ENCODE results near the gene HOXD10.

The HOXD10 gene

DNA sequence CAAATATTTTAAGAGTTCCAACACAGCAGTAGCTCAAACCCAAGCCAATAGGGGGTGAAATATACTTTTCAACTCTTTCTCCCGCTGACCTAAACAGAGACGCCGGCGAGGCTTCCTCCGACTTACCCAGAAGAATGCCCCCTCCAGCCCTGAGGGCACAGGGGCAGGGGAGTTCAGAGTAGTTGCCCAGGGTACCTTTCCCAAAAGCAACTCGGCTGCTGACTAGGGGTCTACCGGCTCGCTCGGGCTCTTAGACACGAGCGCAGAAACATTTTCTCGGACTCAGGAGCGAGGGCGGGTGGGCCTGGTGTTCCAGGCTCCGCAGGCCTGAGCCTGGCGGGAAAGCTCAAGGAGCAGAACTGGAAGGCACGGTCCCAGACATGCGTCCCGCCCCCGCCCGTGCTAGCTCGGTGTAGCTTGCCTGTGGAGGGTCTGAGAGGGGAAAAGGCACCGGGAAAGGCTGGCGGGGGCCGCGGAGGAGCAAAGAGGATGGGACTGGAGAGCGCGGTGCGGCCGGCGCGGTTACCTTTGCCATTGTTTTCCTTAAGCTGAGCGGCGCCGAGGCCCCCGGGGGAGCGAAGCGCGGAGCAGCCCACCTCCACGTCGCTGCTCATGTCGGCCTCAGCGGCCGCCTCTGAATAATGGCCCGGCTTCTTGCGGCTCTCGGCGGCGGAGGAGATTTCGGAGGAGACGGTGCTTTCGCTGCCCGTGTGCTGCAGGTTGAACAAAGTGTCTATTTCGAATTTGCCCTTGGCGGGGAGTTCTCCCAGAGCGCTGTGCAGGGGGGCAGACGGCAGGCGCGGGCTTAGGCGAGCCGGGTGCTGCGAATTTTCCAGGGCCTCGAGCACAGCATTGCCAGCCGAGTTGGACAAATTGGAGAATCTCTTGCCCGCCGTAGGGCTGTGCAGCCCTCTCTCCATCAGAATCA is 33.5 kb upstream of the HOXD10 start:
- no peak for DNase-seq

DNA sequence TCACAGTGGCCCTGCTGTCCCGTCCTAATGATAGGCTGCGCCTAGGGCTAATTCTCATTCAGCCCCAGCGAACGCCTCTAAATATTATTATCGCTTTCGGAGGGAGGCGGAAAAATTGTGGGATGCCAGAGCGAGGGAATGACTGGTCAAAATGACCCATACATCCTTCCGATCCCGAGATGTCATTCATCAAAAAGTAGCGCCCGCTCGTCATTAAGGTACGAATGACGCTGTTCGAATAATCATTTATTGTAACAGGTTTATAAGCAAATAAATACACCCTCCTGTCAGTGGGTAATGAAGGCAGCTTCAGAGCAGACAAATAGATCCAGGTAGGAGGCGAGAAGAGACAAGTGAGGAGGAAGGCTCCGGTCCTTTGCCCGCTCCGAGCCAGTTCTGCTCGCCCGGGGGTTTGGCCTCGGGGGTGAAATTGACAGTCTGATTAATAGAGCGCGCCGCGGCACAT is 32.7 kb upstream of the HOXD10 start, which contains the start of gene EVX2:
Gene EVX2 (minus strand): TSS at position 167 of the 466 bp plus-strand sequence. CDS start 186 bp downstream, outside the sequence.
- no peak for DNase-seq

DNA sequence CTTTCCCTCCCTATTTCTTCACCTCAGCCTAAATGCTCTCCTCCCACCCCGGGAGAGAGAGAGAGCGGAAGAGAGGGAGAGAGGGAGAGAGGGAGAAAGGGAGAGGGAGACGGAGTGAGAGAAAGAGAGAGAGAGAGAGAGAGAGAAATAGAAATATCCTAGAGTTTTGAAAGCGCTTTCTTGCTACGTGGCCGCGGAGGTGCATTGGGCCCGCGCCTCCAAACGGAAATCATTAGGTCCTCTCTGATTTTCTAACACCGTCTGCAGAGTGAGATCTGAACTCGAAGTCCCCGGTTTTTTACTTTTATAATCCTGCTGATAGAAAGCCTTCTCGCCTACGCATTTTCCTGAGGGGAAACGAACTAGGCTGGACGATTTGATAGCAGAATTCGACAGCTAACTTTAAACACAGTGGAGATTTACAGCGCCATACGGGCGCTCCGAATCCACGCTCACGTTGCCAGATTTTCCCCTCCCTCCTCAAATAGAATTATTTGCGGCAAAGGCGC is 31.9 kb upstream of the HOXD10 start:
- DNase-seq: no peak

DNA sequence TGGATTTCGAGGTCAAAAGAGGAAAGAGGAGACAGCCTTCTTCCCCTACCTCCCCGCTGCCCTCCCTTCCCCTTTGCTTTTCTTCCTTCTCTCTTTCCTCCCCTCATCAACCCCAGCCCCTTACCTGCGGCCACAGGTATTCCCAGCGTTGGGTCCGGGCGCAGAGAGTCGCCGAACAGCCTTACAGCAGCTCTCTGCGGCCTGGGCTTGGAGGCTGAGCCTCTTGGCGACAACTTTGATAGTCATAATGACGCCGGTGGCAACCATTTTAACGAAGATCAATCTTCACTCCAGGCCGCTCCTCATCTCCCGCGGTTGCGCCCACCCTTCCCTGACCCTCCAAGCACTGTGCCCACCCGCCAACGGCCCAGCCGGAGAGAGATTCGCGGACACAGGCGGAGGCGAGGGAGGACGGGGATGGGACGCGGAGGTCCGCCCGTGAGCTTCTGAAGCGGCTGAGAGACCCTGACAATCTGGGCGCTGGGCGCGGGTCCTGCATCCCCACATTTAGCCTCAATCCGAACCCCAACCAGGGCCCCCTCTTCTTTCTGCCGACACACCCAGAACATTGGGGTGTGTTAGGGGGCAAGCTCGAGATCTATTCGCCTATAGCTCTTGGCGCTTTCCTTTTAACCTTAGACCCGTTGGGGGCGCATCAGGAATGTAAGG is 31.3 kb upstream of the HOXD10 start:
- no peak for DNase-seq

DNA sequence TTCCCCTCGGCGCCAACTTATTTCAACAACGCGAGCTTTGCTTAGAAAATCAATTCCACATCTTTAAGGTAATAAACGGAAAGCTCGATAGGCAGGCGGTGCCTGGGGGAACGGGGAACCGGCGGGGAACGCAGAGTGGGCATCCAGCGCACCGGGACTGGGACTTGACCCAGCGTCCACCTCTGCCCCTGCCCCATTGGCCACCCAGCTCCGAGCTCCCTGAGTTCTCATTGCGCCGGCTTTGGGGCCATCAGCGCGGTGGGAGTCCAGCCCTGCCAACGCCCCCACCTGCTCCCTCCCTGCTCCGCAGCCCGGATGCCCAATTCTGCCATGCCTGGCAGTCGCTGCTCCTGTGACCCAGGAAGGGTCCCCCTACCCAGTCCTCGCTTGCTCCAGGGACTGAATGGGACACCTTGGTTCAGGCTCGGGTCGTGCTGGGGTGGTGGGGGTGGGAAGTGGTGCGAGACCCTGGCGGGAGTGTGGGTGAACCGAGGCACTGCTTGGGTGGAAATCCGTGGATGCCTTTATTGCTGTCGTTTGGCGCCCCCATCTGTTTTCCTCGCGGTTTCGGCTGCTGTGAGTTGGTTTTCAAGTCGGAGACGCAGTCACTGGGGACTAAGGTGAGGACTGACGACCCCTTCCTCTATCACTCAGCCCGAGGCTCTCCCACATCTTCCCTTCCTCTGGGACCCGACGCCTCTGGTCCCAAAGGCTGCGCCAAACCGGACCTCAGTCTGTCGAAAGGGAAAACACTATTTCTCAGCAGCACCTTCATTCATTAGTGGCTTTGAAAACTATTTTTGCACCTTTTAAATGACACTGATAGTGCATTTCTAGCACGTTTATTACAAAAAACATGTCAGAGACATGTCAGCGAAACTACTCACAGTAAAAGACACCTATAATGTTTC is 30.5 kb upstream of the HOXD10 start:
- no peak for DNase-seq

DNA sequence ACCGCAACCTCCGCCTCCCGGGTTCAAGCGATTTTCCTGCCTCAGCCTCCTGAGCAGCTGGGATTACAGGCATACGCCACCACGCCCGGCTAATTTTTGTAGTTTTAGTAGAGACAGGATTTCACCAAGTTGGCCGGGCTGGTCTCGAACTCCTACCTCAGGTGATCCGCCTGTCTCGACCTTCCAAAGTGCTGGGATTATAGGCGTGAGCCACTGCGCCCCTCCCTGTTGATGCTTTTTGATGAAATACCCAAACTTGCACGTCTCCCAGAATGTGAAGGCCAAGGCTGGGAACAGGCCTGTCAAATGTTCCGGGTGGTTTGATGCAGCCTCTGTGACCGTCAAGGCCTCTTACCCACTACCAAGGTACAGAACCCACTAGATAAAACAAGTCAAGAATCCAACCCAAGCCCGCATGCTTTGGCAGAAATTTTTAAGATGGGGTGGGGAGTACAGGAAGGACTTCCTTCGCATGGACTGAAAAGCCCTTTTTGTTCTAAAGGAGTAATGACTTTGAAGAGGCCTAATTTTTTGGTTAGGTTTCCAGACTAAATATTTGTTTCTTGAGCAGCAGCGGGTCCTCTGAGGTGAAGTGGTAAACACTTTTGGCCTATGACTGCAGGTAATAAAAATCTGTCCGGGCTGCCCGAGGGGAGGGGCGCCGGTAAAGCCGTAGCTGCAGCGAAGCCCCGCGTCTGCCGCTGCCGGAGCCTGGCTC is 29.1 kb upstream of the HOXD10 start:
- no peak for DNase-seq

DNA sequence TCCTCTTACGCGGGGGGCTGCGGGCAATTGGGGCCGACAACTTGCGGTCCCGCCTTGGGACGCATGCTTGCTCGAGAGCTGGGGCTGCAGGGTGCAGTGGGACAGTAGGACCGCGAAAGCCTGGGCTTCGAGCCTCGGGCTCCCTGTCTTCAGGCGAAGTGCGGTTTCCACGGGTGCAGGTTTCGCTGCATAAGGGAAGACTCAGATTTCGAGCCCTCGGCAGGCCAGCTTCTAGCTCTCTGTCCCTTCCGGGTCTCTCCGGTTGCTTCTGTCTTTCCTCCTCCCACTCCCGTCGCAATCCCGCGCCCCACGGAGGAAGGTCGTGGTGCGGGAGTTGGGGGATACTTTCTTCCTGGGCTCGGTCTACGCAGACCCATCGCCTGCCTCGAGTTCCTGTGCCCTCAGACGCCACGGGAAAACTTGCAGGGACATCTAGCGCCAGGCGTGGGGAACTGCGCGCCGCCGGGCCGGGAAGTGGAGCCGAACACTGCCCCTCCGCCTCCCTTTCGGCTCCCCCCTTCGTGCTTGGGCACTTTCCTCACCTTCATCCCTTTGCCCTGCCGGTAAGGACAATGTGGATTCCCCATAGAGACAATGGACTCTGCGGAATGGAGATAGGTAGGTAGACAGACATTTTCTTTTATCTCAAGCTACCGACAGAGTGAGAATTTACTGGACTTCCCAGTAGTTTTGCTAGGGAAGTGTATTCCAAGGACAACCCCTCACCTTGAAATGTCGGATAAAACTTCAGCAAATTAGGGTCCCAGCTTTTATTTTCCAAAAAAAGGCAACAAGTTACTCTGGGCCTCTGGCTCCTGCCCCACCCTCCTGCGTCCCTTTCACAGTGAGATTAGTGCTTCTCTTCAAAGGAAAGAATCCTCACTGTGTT is 28.3 kb upstream of the HOXD10 start:
- peak; percentile 47 for DNase-seq

DNA sequence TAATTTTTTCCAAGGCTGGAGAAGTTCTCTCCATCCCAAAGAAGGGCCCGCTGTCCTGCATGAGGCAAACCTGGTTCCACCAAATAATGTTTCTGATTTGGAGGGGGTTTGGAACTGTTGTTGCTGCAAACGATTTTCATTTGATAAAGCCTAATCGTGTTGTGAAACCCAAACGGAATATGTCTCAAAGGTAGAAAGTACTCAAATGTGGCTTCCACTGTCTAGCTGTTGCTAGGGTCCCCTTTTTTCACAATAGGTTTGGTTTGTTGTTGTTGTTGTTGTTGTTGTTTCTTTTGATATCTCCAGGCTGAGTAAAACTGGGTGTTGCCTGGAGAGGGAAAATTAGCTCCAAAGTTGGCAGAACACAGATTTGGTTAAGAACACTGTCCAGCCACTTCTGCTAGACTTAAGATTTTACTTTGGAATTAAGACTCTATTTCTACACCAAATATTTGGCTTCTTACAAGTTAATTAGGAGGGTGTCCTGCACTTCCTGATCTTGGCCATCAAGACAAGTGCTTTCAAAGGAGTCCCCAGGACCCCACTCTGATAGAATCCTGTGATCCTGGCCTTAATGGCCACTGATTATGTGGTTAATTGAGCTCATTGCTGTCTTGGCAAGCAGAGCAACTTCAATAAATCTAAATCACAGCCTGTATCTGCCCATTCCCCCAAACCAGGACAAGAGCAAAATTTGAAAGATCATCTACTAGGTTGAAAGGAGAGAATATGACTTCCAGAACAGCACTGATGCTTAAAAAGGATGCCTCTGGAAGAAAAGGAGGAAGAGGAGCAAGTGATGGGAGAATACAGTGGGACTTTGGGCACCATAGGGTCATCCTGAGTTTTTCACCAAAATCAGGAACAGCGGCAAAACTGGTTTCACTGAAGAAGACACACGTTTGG is 27.4 kb upstream of the HOXD10 start:
- no peak for DNase-seq

DNA sequence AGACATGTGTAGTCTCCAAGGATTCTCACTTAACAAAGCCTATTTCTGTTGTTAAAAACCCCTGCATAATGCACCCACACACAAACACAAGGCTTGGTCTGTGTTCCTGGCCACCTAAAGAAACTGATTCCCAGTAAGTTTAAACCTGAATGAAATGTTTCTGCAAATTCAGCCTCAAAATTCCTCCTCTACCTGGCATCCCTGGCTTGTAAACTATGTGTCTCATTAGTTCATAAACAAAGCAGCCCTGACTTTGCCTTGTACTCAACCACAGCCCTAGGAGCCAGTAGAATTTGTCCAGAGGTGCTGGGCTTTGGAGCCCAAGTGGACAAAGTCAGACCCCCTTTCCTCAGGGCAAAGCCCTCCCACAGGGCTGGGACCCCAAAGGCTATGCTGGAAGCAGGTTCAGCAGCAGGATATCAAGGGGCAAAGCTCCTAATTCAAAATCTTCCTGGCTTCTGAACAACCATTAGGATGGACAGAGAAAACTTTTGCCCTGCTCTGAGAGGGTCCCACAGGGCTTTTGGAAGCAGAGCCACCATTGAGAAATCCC is 26.7 kb upstream of the HOXD10 start:
- no peak for DNase-seq

DNA sequence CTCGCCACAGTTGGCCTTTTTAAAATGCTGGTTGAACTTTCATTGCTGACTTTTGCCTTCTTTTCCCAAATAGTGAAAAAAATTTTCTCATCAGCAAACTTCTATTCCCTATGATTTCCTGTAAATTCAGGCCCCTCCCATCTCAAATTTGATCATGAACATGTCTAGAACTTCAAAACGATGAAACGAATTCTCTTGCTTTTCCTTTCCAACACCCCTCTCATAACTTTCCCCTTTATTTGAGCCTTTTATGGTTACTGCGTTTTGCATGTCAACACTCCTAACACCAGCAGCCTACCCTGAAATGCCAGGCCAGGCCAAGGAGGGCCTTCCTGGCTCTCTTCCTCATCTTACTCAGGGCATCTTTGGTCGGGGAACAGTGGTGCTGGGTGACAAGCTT is 25.7 kb upstream of the HOXD10 start:
- DNase-seq: no peak

DNA sequence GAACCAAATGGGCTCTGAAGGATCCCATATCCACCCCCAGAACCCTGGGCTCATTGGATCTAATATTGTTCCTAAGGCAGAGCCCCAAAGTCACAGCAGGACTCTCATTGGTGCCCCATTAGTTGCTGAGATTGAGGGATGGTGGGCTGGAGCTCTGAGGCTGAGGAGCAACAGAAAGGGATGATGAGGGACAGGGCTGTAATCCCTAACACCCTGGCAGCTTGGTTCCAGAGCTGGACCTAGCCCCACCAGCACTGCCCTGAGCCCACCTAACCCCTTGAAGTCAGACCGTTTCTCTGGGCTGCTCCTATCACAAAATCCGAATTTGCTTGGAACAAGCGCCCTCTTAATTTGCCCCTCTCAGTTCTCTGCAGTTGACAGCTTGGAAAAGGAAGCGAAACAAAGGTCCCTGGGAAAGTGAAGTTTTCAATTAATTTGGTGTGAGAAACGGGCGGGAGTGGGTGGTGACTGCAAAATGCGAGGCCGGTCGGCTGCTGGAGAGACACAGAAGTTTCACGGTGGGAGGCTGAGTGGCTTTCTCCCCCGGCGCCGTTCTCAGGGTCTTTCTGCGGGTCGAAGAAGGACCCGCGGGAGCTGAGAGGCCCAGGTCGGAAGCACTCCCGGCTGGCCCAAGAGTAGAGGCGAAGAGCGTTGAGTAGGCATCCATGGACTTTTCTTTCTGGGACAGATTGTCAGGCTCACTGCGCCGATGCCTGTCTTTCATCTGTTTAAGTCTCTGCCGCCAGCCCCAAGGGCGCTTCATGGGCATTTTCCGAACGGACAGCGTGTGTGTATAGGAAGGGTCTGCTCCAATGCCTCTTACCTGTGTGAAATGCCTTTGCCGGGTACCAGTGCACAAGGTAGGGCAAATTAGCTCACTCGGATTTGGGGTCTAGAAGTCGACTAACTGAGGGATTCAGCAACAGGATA is 25.0 kb upstream of the HOXD10 start:
- no peak for DNase-seq

DNA sequence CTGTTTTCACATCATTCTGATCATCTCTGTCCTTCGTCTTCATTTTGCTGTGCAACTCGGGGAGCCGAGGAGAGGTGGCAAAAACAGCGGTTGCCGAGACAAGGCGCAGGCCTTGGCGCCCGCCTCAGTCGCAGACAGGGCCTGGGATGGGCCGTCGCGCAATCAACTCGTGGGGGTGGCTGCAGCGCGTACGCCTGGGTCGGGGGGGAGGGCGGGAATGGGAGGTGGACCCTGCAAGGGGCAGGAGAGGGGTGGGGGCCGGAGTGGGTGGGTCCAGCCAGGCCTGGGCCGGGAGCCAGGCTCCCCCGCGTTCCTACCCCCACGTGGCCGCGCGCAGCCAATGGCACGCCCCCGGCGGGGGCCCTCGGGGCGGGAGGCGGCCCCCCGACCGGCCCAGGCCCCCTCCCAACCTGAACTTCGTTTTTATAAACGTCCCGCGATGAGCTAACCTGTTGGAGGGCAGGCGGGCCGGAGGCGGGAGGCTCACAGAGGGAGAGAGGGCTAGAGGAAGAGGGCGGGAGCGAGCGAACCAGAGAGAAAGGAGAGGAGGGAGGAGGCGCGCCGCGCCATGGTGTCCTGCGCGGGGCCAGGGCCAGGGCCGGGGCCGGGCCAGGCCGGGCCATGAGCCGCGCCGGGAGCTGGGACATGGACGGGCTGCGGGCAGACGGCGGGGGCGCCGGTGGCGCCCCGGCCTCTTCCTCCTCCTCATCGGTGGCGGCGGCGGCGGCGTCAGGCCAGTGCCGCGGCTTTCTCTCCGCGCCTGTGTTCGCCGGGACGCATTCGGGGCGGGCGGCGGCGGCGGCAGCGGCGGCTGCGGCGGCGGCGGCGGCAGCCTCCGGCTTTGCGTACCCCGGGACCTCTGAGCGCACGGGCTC is 24.1 kb upstream of the HOXD10 start, which contains the start of gene HOXD13:
Gene HOXD13 (plus strand): TSS at position 452 of the 875 bp plus-strand sequence. CDS start 170 bp downstream, at position 622.
- DNase-seq: no peak

DNA sequence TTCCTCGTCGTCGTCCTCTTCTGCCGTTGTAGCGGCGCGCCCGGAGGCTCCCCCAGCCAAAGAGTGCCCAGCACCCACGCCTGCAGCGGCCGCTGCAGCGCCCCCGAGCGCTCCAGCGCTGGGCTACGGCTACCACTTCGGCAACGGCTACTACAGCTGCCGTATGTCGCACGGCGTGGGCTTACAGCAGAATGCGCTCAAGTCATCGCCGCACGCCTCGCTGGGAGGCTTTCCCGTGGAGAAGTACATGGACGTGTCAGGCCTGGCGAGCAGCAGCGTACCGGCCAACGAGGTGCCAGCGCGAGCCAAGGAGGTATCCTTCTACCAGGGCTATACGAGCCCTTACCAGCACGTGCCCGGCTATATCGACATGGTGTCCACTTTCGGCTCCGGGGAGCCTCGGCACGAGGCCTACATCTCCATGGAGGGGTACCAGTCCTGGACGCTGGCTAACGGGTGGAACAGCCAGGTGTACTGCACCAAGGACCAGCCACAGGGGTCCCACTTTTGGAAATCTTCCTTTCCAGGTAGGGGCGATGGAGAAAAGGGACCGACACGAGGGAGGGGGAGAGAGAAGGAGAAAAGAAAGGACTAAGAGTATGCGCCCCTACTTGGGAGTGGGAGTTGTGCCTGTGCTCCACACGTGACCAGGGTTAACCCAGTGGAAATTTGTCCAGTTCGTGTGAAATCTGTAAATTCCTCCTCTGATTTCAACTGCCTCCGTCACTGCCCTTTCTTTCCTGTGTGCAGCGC is 23.3 kb upstream of the HOXD10 start:
- DNase-seq: no peak

DNA sequence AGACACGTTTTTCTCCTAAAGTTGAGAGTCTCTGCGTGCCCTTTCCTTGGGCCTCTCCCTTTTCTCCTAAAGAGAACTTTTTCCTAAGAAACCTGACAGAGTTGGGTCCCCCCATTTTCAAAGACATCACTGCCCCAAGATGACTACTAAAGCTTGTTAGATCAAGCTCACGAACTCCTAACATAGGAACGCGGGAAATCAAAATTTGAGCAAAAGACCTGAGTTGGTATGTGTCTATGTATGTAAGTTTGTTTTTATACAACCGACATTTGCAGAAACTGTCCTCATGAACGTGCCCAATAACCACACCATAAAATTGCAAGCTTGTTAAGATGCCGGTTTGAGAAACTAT is 22.7 kb upstream of the HOXD10 start:
- DNase-seq: no peak

DNA sequence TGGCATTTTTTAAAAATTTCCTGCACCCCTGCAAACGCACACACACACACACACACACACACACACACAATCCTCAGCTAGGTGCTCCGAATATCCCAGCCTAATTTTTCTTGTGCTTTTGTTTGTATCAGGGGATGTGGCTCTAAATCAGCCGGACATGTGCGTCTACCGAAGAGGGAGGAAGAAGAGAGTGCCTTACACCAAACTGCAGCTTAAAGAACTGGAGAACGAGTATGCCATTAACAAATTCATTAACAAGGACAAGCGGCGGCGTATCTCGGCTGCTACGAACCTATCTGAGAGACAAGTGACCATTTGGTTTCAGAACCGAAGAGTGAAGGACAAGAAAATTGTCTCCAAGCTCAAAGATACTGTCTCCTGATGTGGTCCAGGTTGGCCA is 22.2 kb upstream of the HOXD10 start:
- DNase-seq: no peak

DNA sequence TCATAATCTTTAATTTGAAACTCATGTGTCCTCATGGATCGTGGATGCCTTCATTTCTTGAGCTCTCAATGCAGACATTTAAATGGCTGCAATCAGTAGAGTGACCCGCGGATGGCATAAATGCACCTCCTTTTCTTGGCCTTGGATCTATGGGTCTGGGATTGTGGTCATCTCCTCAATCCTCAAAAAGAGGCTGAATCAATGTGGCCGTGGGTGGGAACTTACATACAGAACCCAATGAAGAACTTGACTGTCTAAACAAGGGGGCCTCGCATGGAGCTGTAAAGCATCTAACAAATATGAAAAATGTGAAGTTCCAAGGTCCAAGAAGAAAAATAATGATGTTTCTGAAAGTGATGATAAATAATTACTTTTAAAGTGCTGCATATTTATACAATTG is 21.2 kb upstream of the HOXD10 start:
- no peak for DNase-seq

Data from fibroblast of skin of right biceps (primary cell).